Endothelial cell of umbilical vein (primary cell): ENCODE results near the gene FSTL4. TPM values are rescaled to one million over a fixed set of nuclear protein-coding genes. Genes with fewer than 3 reads are reported as not detected.

Source experiments
- BruUV-seq: library from RNA; stranded (reverse); fragments of 400-500 nt; replicated peaks from 2 replicates; lab custom pipeline; 2021; lab: Mats Ljungman, UMichigan
- CTCF ChIA-PET: fragments of 300-600, 350-600 bp; sonication (Branson Sonifier 250); formaldehyde crosslinking; loops from one replicate; lab custom pipeline; 2021; ENCODE audit warnings: antibody characterized with exemption, inconsistent platforms; lab: Charles Lee
- POLR2A ChIA-PET: fragments of 300-600, 350-600 bp; sonication (Branson Sonifier 250); formaldehyde crosslinking; loops from one replicate; lab custom pipeline; 2021; ENCODE audit warnings: antibody characterized with exemption, inconsistent platforms; lab: Charles Lee
- DNase-seq: peaks from one replicate; pipeline ENCODE4 v3.0.0-alpha.2; 2011; ENCODE audit warnings: low read depth, low spot score
- FAIRE-seq: peaks from 2 replicates; lab custom pipeline; 2011; peaks lifted over from hg19 to GRCh38; lab: Jason Lieb, UNC
- H2AFZ ChIP-seq: 2 replicates; pipeline ENCODE4 v1.6.0; 2012; ENCODE audit warnings: low read depth, low read length, control low read depth, inconsistent platforms
- H3K27ac ChIP-seq: 2 replicates; pipeline ENCODE4 v1.5.1; 2011; ENCODE audit warnings: low read depth, mild to moderate bottlenecking, control low read depth, low read length, moderate library complexity; ENCODE audit not compliant: insufficient read depth
- H3K27me3 ChIP-seq, 2 experiments: 2 replicates each; pipeline versions ENCODE4 v1.6.0 to v1.6.1; 2011; ENCODE audit warnings: low read length in 2 of 2, mixed read lengths in 1 of 2; ENCODE audit not compliant: control insufficient read depth in 2 of 2, insufficient read depth in 2 of 2
- H3K36me3 ChIP-seq, 2 experiments: 2 replicates in 1 of 2; 3 replicates in 1 of 2; pipeline ENCODE4 v1.5.1; 2011; ENCODE audit warnings: low read length in 2 of 2, mild to moderate bottlenecking in 1 of 2, moderate library complexity in 1 of 2; ENCODE audit not compliant: control insufficient read depth in 2 of 2, insufficient read depth in 2 of 2; ENCODE audit errors: extremely low read depth in 1 of 2
- H3K4me1 ChIP-seq: 3 replicates; pipeline ENCODE4 v1.5.1; 2011; ENCODE audit warnings: mild to moderate bottlenecking, low read length; ENCODE audit not compliant: control insufficient read depth, insufficient read depth; ENCODE audit errors: extremely low read depth
- H3K4me2 ChIP-seq: 2 replicates; pipeline ENCODE4 v1.6.1; 2011; ENCODE audit warnings: low read length, control low read depth, mixed read lengths; ENCODE audit not compliant: insufficient read depth
- H3K4me3 ChIP-seq, 3 experiments: fragments of 200-600 bp in 1 of 3; sonication (generic), shearing (Covaris generic) in 1 of 3; replicated peaks in 1 of 3; 2 replicates each; pipeline ENCODE4 v1.5.1; 2011 to 2016; ENCODE audit warnings: control low read depth in 3 of 3, low read length in 3 of 3, mild to moderate bottlenecking in 2 of 3, inconsistent platforms in 1 of 3, low read depth in 1 of 3, moderate library complexity in 1 of 3; ENCODE audit not compliant: insufficient read depth in 1 of 3
- H3K79me2 ChIP-seq: 2 replicates; pipeline ENCODE4 v1.6.0; 2012; ENCODE audit warnings: low read length, inconsistent platforms; ENCODE audit not compliant: control insufficient read depth, insufficient read depth
- H3K9ac ChIP-seq: replicated peaks from 2 replicates; pipeline ENCODE3; 2011; ENCODE audit warnings: low read length, control low read depth; ENCODE audit not compliant: insufficient read depth; ENCODE audit errors: extremely low read depth
- H3K9me1 ChIP-seq: replicated peaks from 3 replicates; pipeline ENCODE4 v1.6.0; 2011; ENCODE audit warnings: mild to moderate bottlenecking, low read length; ENCODE audit not compliant: control insufficient read depth, insufficient read depth; ENCODE audit errors: extremely low read depth
- H3K9me3 ChIP-seq: replicated peaks from 2 replicates; pipeline ENCODE4 v1.5.1; 2012; ENCODE audit warnings: low read length, inconsistent platforms; ENCODE audit not compliant: control insufficient read depth, insufficient read depth
- H4K20me1 ChIP-seq: replicated peaks from 2 replicates; pipeline ENCODE3; 2011; ENCODE audit warnings: mild to moderate bottlenecking, low read length; ENCODE audit not compliant: control insufficient read depth, insufficient read depth; ENCODE audit errors: extremely low read depth
- CTCF ChIP-seq, 2 donors: IDR thresholded peaks; 1 replicate in 1 of 2; 2 replicates in 1 of 2; pipeline ENCODE4 v1.5.1; 2011; ENCODE audit warnings: low read length in 2 of 2, mild to moderate bottlenecking in 2 of 2, moderate library complexity in 2 of 2, control low read depth in 1 of 2, inconsistent platforms in 1 of 2, low read depth in 1 of 2; ENCODE audit not compliant: insufficient read depth in 1 of 2; ENCODE audit errors: extremely low read depth in 1 of 2
- EZH2 ChIP-seq: IDR thresholded peaks from 2 replicates; pipeline ENCODE4 v1.6.1; 2012; ENCODE audit warnings: borderline replicate concordance, low read depth, mild to moderate bottlenecking, moderate library complexity, low read length, inconsistent platforms; ENCODE audit not compliant: severe bottlenecking
- FOS ChIP-seq: IDR thresholded peaks from 2 replicates; pipeline ENCODE4 v1.6.1; 2011; ENCODE audit warnings: mild to moderate bottlenecking, low read length, moderate library complexity, borderline replicate concordance; ENCODE audit not compliant: insufficient read depth
- GATA2 ChIP-seq: IDR thresholded peaks from 2 replicates; pipeline ENCODE4 v1.7.0; 2011; ENCODE audit warnings: low read depth, mild to moderate bottlenecking, moderate library complexity, mixed read lengths, low read length; ENCODE audit not compliant: insufficient read length, insufficient read depth
- JUN ChIP-seq: IDR thresholded peaks from 2 replicates; pipeline ENCODE4 v1.6.1; 2011; ENCODE audit warnings: borderline replicate concordance, low read depth; ENCODE audit not compliant: insufficient read length, insufficient read depth
- MAX ChIP-seq: IDR thresholded peaks from 2 replicates; pipeline ENCODE4 v1.6.1; 2011; ENCODE audit not compliant: insufficient read depth, insufficient read length
- MYC ChIP-seq: IDR thresholded peaks from one replicate; pipeline ENCODE4 v1.6.1; 2011; ENCODE audit warnings: mild to moderate bottlenecking, low read depth, low read length
- POLR2A ChIP-seq: IDR thresholded peaks from 2 replicates; pipeline ENCODE4 v1.6.1; 2012; ENCODE audit warnings: low read depth, mild to moderate bottlenecking, control low read depth, low read length
- POLR2AphosphoS5 ChIP-seq: IDR thresholded peaks from 2 replicates; pipeline ENCODE4 v1.6.1; 2012; ENCODE audit warnings: low read depth, mild to moderate bottlenecking, control low read depth, low read length, moderate library complexity; ENCODE audit not compliant: insufficient read depth
- dilution Hi-C: fragments of 300-500 bp; cut with MboI; formaldehyde crosslinking; loops from one replicate; pipeline ENCODE4 v1.15.0; 2019; ENCODE audit warnings: low sequenced_read_pairs; ENCODE audit not compliant: extremely low pct_ligation_motif_present
- intact Hi-C: fragments of 100-400 bp; cut with micrococcal nuclease; formaldehyde crosslinking; loops from one replicate; pipeline ENCODE4 v1.10.0; 2022
- polyA plus RNA-seq, 4 experiments: library from polyadenylated mRNA; depleted of rRNA in 3 of 4; stranded (reverse) in 3 of 4; unstranded in 1 of 4; fragments of >200 nt; gene quantifications; 2 replicates each; pipeline versions ENCODE4 v1.2.1 to v1.2.3, GENCODE V29; 2011 to 2012; ENCODE audit warnings: missing spikeins in 1 of 4
- total RNA-seq: library from RNA; stranded (reverse); gene quantifications from 2 replicates; pipeline ENCODE4 v1.2.3, GENCODE V29; 2021

Gene FSTL4
- total and polyA plus RNA-seq, 2 donors (not counting 3 experiments of a cell fraction or from before 2014, with no cell fraction given): 0.18 TPM; not detected in 1

- Histone ChIP-seq H4K20me1 (no peaks in the 10 kb centered on the region), H3K79me2 (no peaks in the 10 kb centered on the region), H3K27ac (no peak overlapping the region), H3K4me3 (no peak overlapping the region), H3K27me3 (peaks cover 13 to 14% of the 10 kb centered on the region in 2 experiments), H3K4me1 (no peaks in the 10 kb centered on the region), H3K4me2 (no peak overlapping the region), H3K9ac (no peak overlapping the region), H3K9me3 (no peaks in the 10 kb centered on the region), H3K9me1 (no peaks in the 10 kb centered on the region), H2AFZ (no peak overlapping the region), H3K36me3 (no peaks in the 10 kb centered on the region)
- no peak for FAIRE-seq
- CTCF ChIA-PET: interaction anchor here (0.8 to 1.5 kb wide), 2 partner anchors 11 to 15 kb away, joined by 3 to 6 read pairs; no protein-coding TSS in a partner anchor
- BruUV-seq: no TSS peak
- POLR2A ChIA-PET: no interaction called here
- dilution Hi-C loops: no loop called here
- TF ChIP-seq EZH2 (no peak), GATA2 (no peak), MYC (no peak), POLR2AphosphoS5 (no peak), POLR2A (no peak), CTCF (IDR thresholded peaks at IDR 0.05; ENCODE audit: extremely low read depth in 1 of 2, insufficient read depth in 1 of 2, low read depth in 1 of 2, low read length in 2 of 2) (no peak), MAX (no peak), FOS (no peak), JUN (no peak)
- intact Hi-C loops: no loop called here
- DNase-seq: no peak
These were observed 173.9 kb downstream of the FSTL4 start for GRCh38 chr5:133438487-133438886.
